ENCODE data around the gene TAS1R1. TPM values are rescaled to one million over a fixed set of nuclear protein-coding genes. Genes with fewer than 3 reads are reported as not detected.

Gene TAS1R1
- total RNA-seq, 1 donor from 2014 or later: not detected

GRCh38 chr1:6577831-6578525 is 22.9 kb downstream of the TAS1R1 start:
- H3K4me3 ChIP-seq (ENCODE audit: low read depth, low read length): no peak overlapping the region
- no peak for DNase-seq (ENCODE audit: low read depth)
- TF ChIP-seq, protein P1, sequence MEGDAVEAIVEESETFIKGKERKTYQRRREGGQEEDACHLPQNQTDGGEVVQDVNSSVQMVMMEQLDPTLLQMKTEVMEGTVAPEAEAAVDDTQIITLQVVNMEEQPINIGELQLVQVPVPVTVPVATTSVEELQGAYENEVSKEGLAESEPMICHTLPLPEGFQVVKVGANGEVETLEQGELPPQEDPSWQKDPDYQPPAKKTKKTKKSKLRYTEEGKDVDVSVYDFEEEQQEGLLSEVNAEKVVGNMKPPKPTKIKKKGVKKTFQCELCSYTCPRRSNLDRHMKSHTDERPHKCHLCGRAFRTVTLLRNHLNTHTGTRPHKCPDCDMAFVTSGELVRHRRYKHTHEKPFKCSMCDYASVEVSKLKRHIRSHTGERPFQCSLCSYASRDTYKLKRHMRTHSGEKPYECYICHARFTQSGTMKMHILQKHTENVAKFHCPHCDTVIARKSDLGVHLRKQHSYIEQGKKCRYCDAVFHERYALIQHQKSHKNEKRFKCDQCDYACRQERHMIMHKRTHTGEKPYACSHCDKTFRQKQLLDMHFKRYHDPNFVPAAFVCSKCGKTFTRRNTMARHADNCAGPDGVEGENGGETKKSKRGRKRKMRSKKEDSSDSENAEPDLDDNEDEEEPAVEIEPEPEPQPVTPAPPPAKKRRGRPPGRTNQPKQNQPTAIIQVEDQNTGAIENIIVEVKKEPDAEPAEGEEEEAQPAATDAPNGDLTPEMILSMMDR (conservative IDR thresholded peaks at IDR 0.05; ENCODE audit: low read depth, low read length): no peak

DNA sequence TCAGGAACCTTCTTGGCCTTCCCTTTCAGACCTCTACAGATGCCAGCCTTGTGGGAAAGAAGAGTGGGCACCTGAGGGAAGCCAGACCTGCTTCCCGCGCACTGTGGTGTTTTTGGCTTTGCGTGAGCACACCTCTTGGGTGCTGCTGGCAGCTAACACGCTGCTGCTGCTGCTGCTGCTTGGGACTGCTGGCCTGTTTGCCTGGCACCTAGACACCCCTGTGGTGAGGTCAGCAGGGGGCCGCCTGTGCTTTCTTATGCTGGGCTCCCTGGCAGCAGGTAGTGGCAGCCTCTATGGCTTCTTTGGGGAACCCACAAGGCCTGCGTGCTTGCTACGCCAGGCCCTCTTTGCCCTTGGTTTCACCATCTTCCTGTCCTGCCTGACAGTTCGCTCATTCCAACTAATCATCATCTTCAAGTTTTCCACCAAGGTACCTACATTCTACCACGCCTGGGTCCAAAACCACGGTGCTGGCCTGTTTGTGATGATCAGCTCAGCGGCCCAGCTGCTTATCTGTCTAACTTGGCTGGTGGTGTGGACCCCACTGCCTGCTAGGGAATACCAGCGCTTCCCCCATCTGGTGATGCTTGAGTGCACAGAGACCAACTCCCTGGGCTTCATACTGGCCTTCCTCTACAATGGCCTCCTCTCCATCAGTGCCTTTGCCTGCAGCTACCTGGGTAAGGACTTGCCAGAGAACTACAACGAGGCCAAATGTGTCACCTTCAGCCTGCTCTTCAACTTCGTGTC is 23.7 kb downstream of the TAS1R1 start:
- no peak for DNase-seq (ENCODE audit: low read depth)
- TF ChIP-seq, protein P1 (conservative IDR thresholded peaks at IDR 0.05; ENCODE audit: low read depth, low read length): no peak
- H3K4me3 ChIP-seq (ENCODE audit: low read depth, low read length): peak overlapping the region; percentile 91

- DNase-seq (ENCODE audit: low read depth): peak; percentile 63
- TF ChIP-seq, protein P1 (conservative IDR thresholded peaks at IDR 0.05; ENCODE audit: low read depth, low read length): no peak
- peak within 1 kb of the TSS; percentile 91 for H3K4me3 ChIP-seq (ENCODE audit: low read depth, low read length)
Measured at GRCh38 chr1:6579374-6580118, 24.4 kb downstream of the TAS1R1 start, which contains the start of gene ZBTB48. Gene ZBTB48 (plus strand): TSS chr1:6579994. CDS start chr1:6580610, 616 bp downstream.

GRCh38 chr1:6580119-6580592 is 25.0 kb downstream of the TAS1R1 start:
- peak overlapping the region; percentile 91 for H3K4me3 ChIP-seq (ENCODE audit: low read depth, low read length)
- TF ChIP-seq, protein P1 (conservative IDR thresholded peaks at IDR 0.05; ENCODE audit: low read depth, low read length): no peak
- no peak for DNase-seq (ENCODE audit: low read depth)

DNA sequence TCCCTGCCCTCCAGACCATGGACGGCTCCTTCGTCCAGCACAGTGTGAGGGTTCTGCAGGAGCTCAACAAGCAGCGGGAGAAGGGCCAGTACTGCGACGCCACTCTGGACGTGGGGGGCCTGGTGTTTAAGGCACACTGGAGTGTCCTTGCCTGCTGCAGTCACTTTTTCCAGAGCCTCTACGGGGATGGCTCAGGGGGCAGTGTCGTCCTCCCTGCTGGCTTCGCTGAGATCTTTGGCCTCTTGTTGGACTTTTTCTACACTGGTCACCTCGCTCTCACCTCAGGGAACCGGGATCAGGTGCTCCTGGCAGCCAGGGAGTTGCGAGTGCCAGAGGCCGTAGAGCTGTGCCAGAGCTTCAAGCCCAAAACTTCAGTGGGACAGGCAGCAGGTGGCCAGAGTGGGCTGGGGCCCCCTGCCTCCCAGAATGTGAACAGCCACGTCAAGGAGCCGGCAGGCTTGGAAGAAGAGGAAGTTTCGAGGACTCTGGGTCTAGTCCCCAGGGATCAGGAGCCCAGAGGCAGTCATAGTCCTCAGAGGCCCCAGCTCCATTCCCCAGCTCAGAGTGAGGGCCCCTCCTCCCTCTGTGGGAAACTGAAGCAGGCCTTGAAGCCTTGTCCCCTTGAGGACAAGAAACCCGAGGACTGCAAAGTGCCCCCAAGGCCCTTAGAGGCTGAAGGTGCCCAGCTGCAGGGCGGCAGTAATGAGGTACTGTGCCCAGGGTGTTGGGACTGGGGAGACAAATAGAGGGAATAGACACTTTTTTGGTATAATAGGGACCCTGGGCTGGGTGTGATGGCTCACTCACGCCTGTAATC is 25.7 kb downstream of the TAS1R1 start:
- TF ChIP-seq, protein P1 (conservative IDR thresholded peaks at IDR 0.05; ENCODE audit: low read depth, low read length): peak; percentile 32
- no peak for DNase-seq (ENCODE audit: low read depth)
- peak overlapping the region; percentile 91 for H3K4me3 ChIP-seq (ENCODE audit: low read depth, low read length)

All from epithelial cell of proximal tubule (primary cell).